ENCODE measurements around the gene LRCH1. TPM values are rescaled to one million over a fixed set of nuclear protein-coding genes. Genes with fewer than 3 reads are reported as not detected.

The LRCH1 gene
- total RNA-seq, 1 donor from 2014 or later = 3.4 TPM

DNA sequence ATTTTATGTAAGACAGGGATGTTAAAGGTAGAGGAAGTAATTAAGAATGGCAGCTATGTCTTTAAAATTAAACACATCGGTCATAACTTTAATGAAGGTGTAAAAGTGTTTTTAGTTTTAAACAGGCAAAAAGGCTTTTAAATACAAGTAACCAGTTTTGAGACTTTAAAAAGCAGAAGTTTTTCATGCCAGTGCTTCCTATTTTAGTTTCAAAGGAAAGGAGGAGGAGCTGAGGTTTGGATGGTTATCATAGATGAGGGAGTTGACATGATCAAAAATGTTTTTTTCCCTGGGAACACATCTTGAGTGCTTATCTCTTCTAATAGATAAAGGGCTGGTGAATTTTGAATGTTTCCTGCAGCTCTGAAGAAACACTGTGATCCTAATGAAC, 42.9 kb downstream of the LRCH1 start:
- no peak for DNase-seq (ENCODE audit: low read depth)
- Histone ChIP-seq H3K36me3 (ENCODE audit: control insufficient read depth, insufficient read depth, low read length) (no peaks in the 10 kb centered on the region), H3K4me3 (ENCODE audit: low read depth, low read length) (no peak overlapping the region), H3K27me3 (ENCODE audit: control insufficient read depth, insufficient read depth, low read length) (no peaks in the 10 kb centered on the region)
- no peak for FAIRE-seq
- TF ChIP-seq, protein P1, sequence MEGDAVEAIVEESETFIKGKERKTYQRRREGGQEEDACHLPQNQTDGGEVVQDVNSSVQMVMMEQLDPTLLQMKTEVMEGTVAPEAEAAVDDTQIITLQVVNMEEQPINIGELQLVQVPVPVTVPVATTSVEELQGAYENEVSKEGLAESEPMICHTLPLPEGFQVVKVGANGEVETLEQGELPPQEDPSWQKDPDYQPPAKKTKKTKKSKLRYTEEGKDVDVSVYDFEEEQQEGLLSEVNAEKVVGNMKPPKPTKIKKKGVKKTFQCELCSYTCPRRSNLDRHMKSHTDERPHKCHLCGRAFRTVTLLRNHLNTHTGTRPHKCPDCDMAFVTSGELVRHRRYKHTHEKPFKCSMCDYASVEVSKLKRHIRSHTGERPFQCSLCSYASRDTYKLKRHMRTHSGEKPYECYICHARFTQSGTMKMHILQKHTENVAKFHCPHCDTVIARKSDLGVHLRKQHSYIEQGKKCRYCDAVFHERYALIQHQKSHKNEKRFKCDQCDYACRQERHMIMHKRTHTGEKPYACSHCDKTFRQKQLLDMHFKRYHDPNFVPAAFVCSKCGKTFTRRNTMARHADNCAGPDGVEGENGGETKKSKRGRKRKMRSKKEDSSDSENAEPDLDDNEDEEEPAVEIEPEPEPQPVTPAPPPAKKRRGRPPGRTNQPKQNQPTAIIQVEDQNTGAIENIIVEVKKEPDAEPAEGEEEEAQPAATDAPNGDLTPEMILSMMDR (IDR thresholded peaks at IDR 0.05; ENCODE audit: insufficient read depth, low read length, severe bottlenecking) = no peak

DNA sequence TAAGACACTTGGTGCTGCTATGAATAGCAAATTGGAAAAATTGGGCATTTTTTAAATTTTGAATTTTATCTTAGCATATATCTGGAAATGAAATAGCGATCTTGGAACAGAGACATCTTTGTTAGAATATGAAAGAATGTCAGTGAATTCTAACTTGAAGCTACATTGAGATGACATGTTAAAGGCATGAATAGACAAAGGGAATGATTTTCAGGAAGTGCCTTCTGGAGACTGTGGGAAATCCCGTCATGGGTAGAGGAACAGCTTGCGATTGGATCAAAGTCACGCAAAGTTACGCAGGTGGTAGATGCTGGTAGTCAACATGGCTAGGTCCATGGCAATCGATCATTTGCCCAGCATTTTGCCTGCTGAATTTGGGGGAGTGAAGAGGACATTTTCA, 43.5 kb downstream of the LRCH1 start:
- Histone ChIP-seq H3K4me3 (ENCODE audit: low read depth, low read length) (no peak overlapping the region), H3K36me3 (ENCODE audit: control insufficient read depth, insufficient read depth, low read length) (no peaks in the 10 kb centered on the region), H3K27me3 (ENCODE audit: control insufficient read depth, insufficient read depth, low read length) (no peaks in the 10 kb centered on the region)
- TF ChIP-seq, protein P1 (IDR thresholded peaks at IDR 0.05; ENCODE audit: insufficient read depth, low read length, severe bottlenecking) = no peak
- no peak for DNase-seq (ENCODE audit: low read depth)
- no peak for FAIRE-seq

DNA sequence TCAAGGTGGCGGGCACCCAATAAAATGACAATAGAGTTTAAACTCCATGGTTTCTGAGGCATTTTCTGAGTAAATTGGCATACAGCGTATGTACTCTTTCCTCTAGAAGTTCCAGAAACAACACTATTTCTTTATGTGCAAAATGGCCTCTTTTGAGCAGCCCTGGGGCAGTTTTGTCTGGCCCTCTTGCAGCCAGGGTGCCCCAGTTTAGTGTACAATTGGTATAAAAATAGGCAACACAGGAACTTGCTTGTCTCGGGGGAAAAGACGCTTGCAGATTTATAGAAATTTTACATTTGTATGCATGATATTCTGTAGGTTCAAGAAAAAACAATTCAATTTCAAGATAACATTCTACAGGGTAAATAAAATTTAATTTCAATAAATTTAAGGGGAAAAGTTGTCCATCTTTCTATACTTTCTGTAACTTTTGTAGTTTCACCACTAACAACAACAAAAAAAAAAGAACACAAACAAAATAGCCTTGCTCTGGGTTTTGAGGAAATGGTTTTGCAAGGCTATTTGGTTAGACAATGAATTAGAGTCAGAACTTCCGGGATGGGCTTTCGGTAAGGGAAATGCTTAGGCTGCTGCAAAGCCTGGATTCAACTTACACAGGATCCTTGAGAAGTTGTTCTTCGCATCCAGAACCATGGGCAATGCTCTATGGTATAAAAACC, 45.3 kb downstream of the LRCH1 start:
- DNase-seq (ENCODE audit: low read depth) (no peak), FAIRE-seq (no peak)
- Histone ChIP-seq H3K27me3 (ENCODE audit: control insufficient read depth, insufficient read depth, low read length) (no peaks in the 10 kb centered on the region), H3K36me3 (ENCODE audit: control insufficient read depth, insufficient read depth, low read length) (no peaks in the 10 kb centered on the region), H3K4me3 (ENCODE audit: low read depth, low read length) (no peak overlapping the region)
- TF ChIP-seq, protein P1 (IDR thresholded peaks at IDR 0.05; ENCODE audit: insufficient read depth, low read length, severe bottlenecking) = no peak

DNA sequence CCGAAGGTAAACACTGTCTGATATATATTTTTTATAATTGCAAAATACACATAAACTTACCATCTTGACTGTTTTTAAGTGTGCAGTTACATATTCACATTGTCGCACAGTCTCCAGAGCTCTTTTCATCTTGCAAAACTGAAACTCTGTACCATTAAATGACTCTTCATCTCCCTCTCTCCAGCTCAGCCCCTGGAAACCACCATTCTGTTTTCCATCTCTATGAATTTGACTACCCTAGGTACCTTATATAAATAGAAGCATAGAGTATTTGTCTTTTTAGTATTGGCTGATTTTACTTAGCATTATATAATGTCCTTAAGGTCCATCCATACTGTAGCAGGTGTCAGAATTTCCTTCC, 45.8 kb downstream of the LRCH1 start:
- TF ChIP-seq, protein P1 (IDR thresholded peaks at IDR 0.05; ENCODE audit: insufficient read depth, low read length, severe bottlenecking) = no peak
- no peak overlapping the region for H3K4me3 ChIP-seq (ENCODE audit: low read depth, low read length)
- no peak for FAIRE-seq

DNA sequence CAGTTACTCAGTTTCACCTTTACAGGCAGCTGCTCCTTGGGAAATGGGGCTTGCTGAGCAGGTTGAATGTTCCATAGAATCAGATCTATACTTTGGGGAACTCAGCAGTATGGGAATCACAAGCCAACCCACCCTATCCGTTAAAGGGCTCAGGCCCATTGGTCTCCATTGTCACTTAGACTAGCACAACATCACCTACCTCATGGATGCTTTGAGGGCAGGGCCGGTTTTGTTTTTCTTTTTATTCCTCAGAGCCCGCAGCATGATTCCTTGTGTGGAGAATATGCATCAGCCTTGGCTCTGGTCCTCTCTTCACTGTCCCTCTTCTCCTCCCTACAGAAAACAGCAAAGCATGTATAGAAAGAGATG, 48.0 kb downstream of the LRCH1 start:
- H3K4me3 ChIP-seq (ENCODE audit: low read depth, low read length) = no peak overlapping the region
- no peaks in the 10 kb centered on the region for H3K27me3 ChIP-seq (ENCODE audit: control insufficient read depth, insufficient read depth, low read length)
- no peaks in the 10 kb centered on the region for H3K36me3 ChIP-seq (ENCODE audit: control insufficient read depth, insufficient read depth, low read length)
- FAIRE-seq (no peak), DNase-seq (ENCODE audit: low read depth) (no peak)
- TF ChIP-seq, protein P1 (IDR thresholded peaks at IDR 0.05; ENCODE audit: insufficient read depth, low read length, severe bottlenecking) = no peak

More for the DNA sequence above, 45.8 kb downstream of the LRCH1 start:
- no peak for DNase-seq (ENCODE audit: low read depth)
- Histone ChIP-seq H3K36me3 (ENCODE audit: control insufficient read depth, insufficient read depth, low read length) (no peaks in the 10 kb centered on the region), H3K27me3 (ENCODE audit: control insufficient read depth, insufficient read depth, low read length) (no peaks in the 10 kb centered on the region)

DNA sequence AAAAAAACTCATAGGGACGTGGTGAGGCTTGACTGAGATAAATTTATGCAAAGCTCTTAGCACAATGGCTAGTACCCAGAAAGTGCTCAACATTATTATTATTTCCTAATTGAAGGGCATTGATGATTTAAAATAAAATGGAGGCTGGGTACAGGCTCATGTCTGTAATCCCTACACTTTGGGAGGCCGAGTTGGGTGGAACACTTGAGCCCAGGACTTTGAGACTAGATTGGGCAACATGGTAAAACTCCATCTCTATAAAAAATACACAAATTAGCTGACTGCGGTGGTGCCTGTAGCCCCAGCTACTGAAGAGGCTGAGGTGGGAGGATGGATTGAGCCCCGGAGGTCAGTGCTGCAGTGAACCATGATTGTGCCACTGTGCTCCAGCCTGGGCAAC, 49.6 kb downstream of the LRCH1 start:
- H3K4me3 ChIP-seq (ENCODE audit: low read depth, low read length) = no peak overlapping the region
- no peaks in the 10 kb centered on the region for H3K36me3 ChIP-seq (ENCODE audit: control insufficient read depth, insufficient read depth, low read length)
- TF ChIP-seq, protein P1 (IDR thresholded peaks at IDR 0.05; ENCODE audit: insufficient read depth, low read length, severe bottlenecking) = no peak
- DNase-seq (ENCODE audit: low read depth) = no peak
- H3K27me3 ChIP-seq (ENCODE audit: control insufficient read depth, insufficient read depth, low read length) = no peaks in the 10 kb centered on the region
- no peak for FAIRE-seq

All from bronchial epithelial cell (primary cell).